ENCODE results near the gene EIF4E3. TPM values are rescaled to one million over a fixed set of nuclear protein-coding genes. Genes with fewer than 3 reads are reported as not detected.

The EIF4E3 gene
- total RNA-seq, 1 donor from 2014 or later: 3.5 TPM

GRCh38 chr3:71659864-71660591, 65.2 kb downstream of the EIF4E3 start:
- Histone ChIP-seq H3K36me3 (ENCODE audit: insufficient read depth, low read length) (no peaks in the 10 kb centered on the region), H3K4me3 (ENCODE audit: insufficient read depth, low read depth, low read length) (no peak overlapping the region), H2AFZ (ENCODE audit: low read depth, low read length) (no peak overlapping the region), H3K4me2 (ENCODE audit: low read length) (no peak overlapping the region), H3K4me1 (ENCODE audit: insufficient read depth, low read length) (peaks cover 5% of the 10 kb centered on the region), H3K27me3 (ENCODE audit: insufficient read depth, low read length) (no peaks in the 10 kb centered on the region), H3K9ac (ENCODE audit: low read length) (no peak overlapping the region), H3K9me3 (ENCODE audit: insufficient read depth, low read depth, low read length) (no peaks in the 10 kb centered on the region), H4K20me1 (ENCODE audit: insufficient read depth, low read length) (no peaks in the 10 kb centered on the region), H3K27ac (ENCODE audit: low read depth, low read length) (no peak overlapping the region), H3K79me2 (ENCODE audit: insufficient read depth, low read length) (no peaks in the 10 kb centered on the region)
- H3K9me3 Mint-ChIP-seq (ENCODE audit: unreplicated experiment): no peaks in the 10 kb centered on the region
- FAIRE-seq (no peak), DNase-seq (ENCODE audit: low read depth) (no peak)
- H3K36me3 Mint-ChIP-seq (ENCODE audit: low read depth, unreplicated experiment): no peaks in the 10 kb centered on the region
- no peak for TF ChIP-seq EZH2 (IDR thresholded peaks at IDR 0.05; ENCODE audit: insufficient read depth, low read length)
- TF ChIP-seq, protein P1, sequence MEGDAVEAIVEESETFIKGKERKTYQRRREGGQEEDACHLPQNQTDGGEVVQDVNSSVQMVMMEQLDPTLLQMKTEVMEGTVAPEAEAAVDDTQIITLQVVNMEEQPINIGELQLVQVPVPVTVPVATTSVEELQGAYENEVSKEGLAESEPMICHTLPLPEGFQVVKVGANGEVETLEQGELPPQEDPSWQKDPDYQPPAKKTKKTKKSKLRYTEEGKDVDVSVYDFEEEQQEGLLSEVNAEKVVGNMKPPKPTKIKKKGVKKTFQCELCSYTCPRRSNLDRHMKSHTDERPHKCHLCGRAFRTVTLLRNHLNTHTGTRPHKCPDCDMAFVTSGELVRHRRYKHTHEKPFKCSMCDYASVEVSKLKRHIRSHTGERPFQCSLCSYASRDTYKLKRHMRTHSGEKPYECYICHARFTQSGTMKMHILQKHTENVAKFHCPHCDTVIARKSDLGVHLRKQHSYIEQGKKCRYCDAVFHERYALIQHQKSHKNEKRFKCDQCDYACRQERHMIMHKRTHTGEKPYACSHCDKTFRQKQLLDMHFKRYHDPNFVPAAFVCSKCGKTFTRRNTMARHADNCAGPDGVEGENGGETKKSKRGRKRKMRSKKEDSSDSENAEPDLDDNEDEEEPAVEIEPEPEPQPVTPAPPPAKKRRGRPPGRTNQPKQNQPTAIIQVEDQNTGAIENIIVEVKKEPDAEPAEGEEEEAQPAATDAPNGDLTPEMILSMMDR (IDR thresholded peaks at IDR 0.05; ENCODE audit: insufficient read depth, low read depth, low read length): no peak
- peaks cover 7% of the 10 kb centered on the region for H3K27me3 Mint-ChIP-seq (ENCODE audit: low read depth, unreplicated experiment)
- no peak overlapping the region for H3K27ac Mint-ChIP-seq (ENCODE audit: unreplicated experiment)
- peaks cover 2% of the 10 kb centered on the region for H3K4me1 Mint-ChIP-seq (ENCODE audit: low read depth, unreplicated experiment)
- H3K4me3 Mint-ChIP-seq (ENCODE audit: unreplicated experiment): no peak overlapping the region

DNA sequence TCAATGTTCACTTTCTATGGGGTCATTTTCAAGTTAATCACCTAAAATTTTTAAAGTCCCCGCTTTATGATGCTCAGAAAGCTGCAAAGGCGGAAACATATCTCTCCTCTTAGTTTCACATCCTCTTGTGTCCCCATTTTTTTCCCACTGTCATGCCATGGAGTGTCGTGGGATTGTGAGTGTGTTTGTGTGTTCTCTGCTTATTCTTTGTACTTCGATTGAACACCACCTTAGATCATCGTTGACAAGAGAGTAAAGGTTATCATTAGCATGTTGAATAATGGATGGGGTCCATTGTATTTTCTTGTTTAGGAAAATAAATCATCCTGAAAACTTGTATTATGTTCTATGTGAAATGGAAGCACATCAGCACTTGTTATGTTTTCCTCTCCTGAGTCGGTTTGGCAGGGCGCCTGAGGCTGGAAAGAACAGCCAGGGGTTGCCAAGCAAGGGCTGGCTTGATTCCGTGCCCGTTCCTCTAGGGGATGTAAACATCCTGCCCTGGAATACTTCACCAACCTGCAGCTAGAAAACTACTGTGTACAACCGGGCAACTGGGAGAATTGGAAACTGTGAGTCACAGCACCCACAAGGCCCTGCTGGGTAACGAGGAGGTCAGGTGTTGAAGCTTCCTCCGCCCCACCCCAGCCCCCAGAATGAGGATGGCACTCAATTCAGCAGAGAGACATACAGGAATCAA, 67.2 kb downstream of the EIF4E3 start:
- Histone ChIP-seq H3K79me2 (ENCODE audit: insufficient read depth, low read length) (no peaks in the 10 kb centered on the region), H3K9me3 (ENCODE audit: insufficient read depth, low read depth, low read length) (no peaks in the 10 kb centered on the region), H3K4me1 (ENCODE audit: insufficient read depth, low read length) (peaks cover 5% of the 10 kb centered on the region), H4K20me1 (ENCODE audit: insufficient read depth, low read length) (no peaks in the 10 kb centered on the region), H2AFZ (ENCODE audit: low read depth, low read length) (no peak overlapping the region), H3K27ac (ENCODE audit: low read depth, low read length) (no peak overlapping the region), H3K27me3 (ENCODE audit: insufficient read depth, low read length) (no peaks in the 10 kb centered on the region), H3K4me3 (ENCODE audit: insufficient read depth, low read depth, low read length) (no peak overlapping the region), H3K4me2 (ENCODE audit: low read length) (peak overlapping the region; percentile 3), H3K9ac (ENCODE audit: low read length) (no peak overlapping the region), H3K36me3 (ENCODE audit: insufficient read depth, low read length) (no peaks in the 10 kb centered on the region)
- H3K4me1 Mint-ChIP-seq (ENCODE audit: low read depth, unreplicated experiment): peaks cover 11% of the 10 kb centered on the region
- TF ChIP-seq EZH2 (IDR thresholded peaks at IDR 0.05; ENCODE audit: insufficient read depth, low read length): no peak
- TF ChIP-seq, protein P1 (IDR thresholded peaks at IDR 0.05; ENCODE audit: insufficient read depth, low read depth, low read length): no peak
- peak; percentile 57 for DNase-seq (ENCODE audit: low read depth)
- peaks cover 7% of the 10 kb centered on the region for H3K27me3 Mint-ChIP-seq (ENCODE audit: low read depth, unreplicated experiment)
- no peak overlapping the region for H3K27ac Mint-ChIP-seq (ENCODE audit: unreplicated experiment)
- H3K36me3 Mint-ChIP-seq (ENCODE audit: low read depth, unreplicated experiment): no peaks in the 10 kb centered on the region
- no peaks in the 10 kb centered on the region for H3K9me3 Mint-ChIP-seq (ENCODE audit: unreplicated experiment)
- FAIRE-seq: no peak
- H3K4me3 Mint-ChIP-seq (ENCODE audit: unreplicated experiment): no peak overlapping the region

GRCh38 chr3:71655061-71655460, 70.1 kb downstream of the EIF4E3 start:
- H3K36me3 ChIP-seq (ENCODE audit: insufficient read depth, low read length): no peaks in the 10 kb centered on the region
- no peaks in the 10 kb centered on the region for H3K79me2 ChIP-seq (ENCODE audit: insufficient read depth, low read length)
- H2AFZ ChIP-seq (ENCODE audit: low read depth, low read length): no peak overlapping the region
- H3K9me3 Mint-ChIP-seq (ENCODE audit: unreplicated experiment): no peaks in the 10 kb centered on the region
- FAIRE-seq: no peak
- DNase-seq (ENCODE audit: low read depth): no peak
- H4K20me1 ChIP-seq (ENCODE audit: insufficient read depth, low read length): no peaks in the 10 kb centered on the region
- TF ChIP-seq, protein P1 (IDR thresholded peaks at IDR 0.05; ENCODE audit: insufficient read depth, low read depth, low read length): no peak
- TF ChIP-seq EZH2 (IDR thresholded peaks at IDR 0.05; ENCODE audit: insufficient read depth, low read length): no peak
- H3K27ac ChIP-seq (ENCODE audit: low read depth, low read length): no peak overlapping the region
- no peaks in the 10 kb centered on the region for H3K27me3 ChIP-seq (ENCODE audit: insufficient read depth, low read length)
- H3K4me1 Mint-ChIP-seq (ENCODE audit: low read depth, unreplicated experiment): peaks cover 18% of the 10 kb centered on the region
- H3K9me3 ChIP-seq (ENCODE audit: insufficient read depth, low read depth, low read length): no peaks in the 10 kb centered on the region
- H3K4me1 ChIP-seq (ENCODE audit: insufficient read depth, low read length): peaks cover 5% of the 10 kb centered on the region
- no peak overlapping the region for H3K4me3 Mint-ChIP-seq (ENCODE audit: unreplicated experiment)
- peaks cover 2% of the 10 kb centered on the region for H3K27me3 Mint-ChIP-seq (ENCODE audit: low read depth, unreplicated experiment)
- no peak overlapping the region for H3K27ac Mint-ChIP-seq (ENCODE audit: unreplicated experiment)
- H3K4me3 ChIP-seq (ENCODE audit: insufficient read depth, low read depth, low read length): no peak overlapping the region
- H3K4me2 ChIP-seq (ENCODE audit: low read length): no peak overlapping the region
- H3K9ac ChIP-seq (ENCODE audit: low read length): no peak overlapping the region
- no peaks in the 10 kb centered on the region for H3K36me3 Mint-ChIP-seq (ENCODE audit: low read depth, unreplicated experiment)

All from astrocyte (in vitro differentiated cells and primary cell).